Thymus (tissue), 11 donors: Measurements from ENCODE around the gene FAM120B. TPM values are rescaled to one million over a fixed set of nuclear protein-coding genes. Genes with fewer than 3 reads are reported as not detected.

ENCODE experiments used
- DNase-seq, 9 donors: peaks; one replicate each; pipeline ENCODE4 v3.0.0-alpha.2; 2013; ENCODE audit warnings: low spot score in 9 of 9, low read depth in 6 of 9, missing footprints in 1 of 9
- H3K27ac ChIP-seq, 2 donors: one replicate each; pipeline ENCODE4 v1.5.1; 2013; ENCODE audit warnings: control low read depth in 1 of 2, low read depth in 1 of 2, low read length in 1 of 2, mild to moderate bottlenecking in 1 of 2, moderate library complexity in 1 of 2
- H3K27me3 ChIP-seq, 2 donors: one replicate each; pipeline ENCODE4 v1.5.1; 2013; ENCODE audit warnings: low read length in 1 of 2; ENCODE audit not compliant: control insufficient read depth in 2 of 2, insufficient read depth in 1 of 2
- H3K36me3 ChIP-seq, 2 donors: one replicate each; pipeline ENCODE4 v1.5.1; 2013; ENCODE audit warnings: low read length in 1 of 2, mild to moderate bottlenecking in 1 of 2, moderate library complexity in 1 of 2; ENCODE audit not compliant: control insufficient read depth in 2 of 2, insufficient read depth in 2 of 2
- H3K4me1 ChIP-seq, 2 donors: one replicate each; pipeline ENCODE4 v1.5.1; 2013; ENCODE audit warnings: low read length in 2 of 2; ENCODE audit not compliant: control insufficient read depth in 2 of 2, insufficient read depth in 2 of 2
- H3K4me3 ChIP-seq, 2 donors: one replicate each; pipeline ENCODE4 v1.5.1; 2013; ENCODE audit warnings: low read length in 2 of 2, control low read depth in 1 of 2, mild to moderate bottlenecking in 1 of 2
- H3K9me3 ChIP-seq, 2 donors: one replicate each; pipeline ENCODE4 v1.5.1; 2013; ENCODE audit warnings: low read length in 1 of 2, mild to moderate bottlenecking in 1 of 2; ENCODE audit not compliant: control insufficient read depth in 2 of 2, insufficient read depth in 1 of 2
- WGBS: extraction: QIAGEN DNeasy Blood & Tissue Kit; methylation state at CpG from one replicate; pipeline ENCODE4 v1.1.7; 2013; 5-methylcytosine and 5-hydroxymethylcytosine counted together
- polyA plus RNA-seq: library from polyadenylated mRNA; stranded (reverse); fragments of 200-250 nt; gene quantifications from one replicate; pipeline ENCODE4 v1.2.3, GENCODE V29; 2013
- total RNA-seq: library from RNA; stranded (reverse); fragments of 120-200 nt; gene quantifications from one replicate; pipeline ENCODE4 v1.2.4, GENCODE V29; 2013
- donor health status: healthy.

Gene FAM120B
- total and polyA plus RNA-seq, 2 donors: 12.1 to 13.6 TPM

GRCh38 chr6:170433163-170434116 is 126.9 kb downstream of the FAM120B start:
- Histone ChIP-seq H3K36me3 (no peaks in the 10 kb centered on the region), H3K9me3 (peaks cover 2 to 12% of the 10 kb centered on the region in 2 donors), H3K4me3 (no peak overlapping the region), H3K27me3 (peaks cover 0 to 12% of the 10 kb centered on the region in 2 donors), H3K27ac (no peak overlapping the region), H3K4me1 (no peaks in the 10 kb centered on the region)
- no peak for DNase-seq
- 92% methylated on average over 17 of the region's 17 CpGs for WGBS

- DNase-seq: no peak
- Histone ChIP-seq H3K9me3 (peaks cover 2 to 12% of the 10 kb centered on the region in 2 donors), H3K4me3 (no peak overlapping the region), H3K27ac (no peak overlapping the region), H3K27me3 (peaks cover 0 to 13% of the 10 kb centered on the region in 2 donors), H3K36me3 (no peaks in the 10 kb centered on the region), H3K4me1 (no peaks in the 10 kb centered on the region)
- WGBS: 86% methylated on average over 20 of the region's 20 CpGs
Measured at GRCh38 chr6:170434117-170434820, 127.7 kb downstream of the FAM120B start.

GRCh38 chr6:170434821-170435155 is 128.2 kb downstream of the FAM120B start:
- 90% methylated on average over 17 of the region's 17 CpGs for WGBS
- H3K9me3 ChIP-seq: peaks cover 2 to 12% of the 10 kb centered on the region in 2 donors
- H3K4me1 ChIP-seq: no peaks in the 10 kb centered on the region
- peaks cover 0 to 13% of the 10 kb centered on the region in 2 donors for H3K27me3 ChIP-seq
- H3K36me3 ChIP-seq: no peaks in the 10 kb centered on the region
- H3K4me3 ChIP-seq: no peak overlapping the region
- H3K27ac ChIP-seq: no peak overlapping the region
- no peak for DNase-seq

GRCh38 chr6:170435766-170436165 is 129.2 kb downstream of the FAM120B start:
- WGBS: 35% methylated on average over 1 of the region's 1 CpG
- no peak overlapping the region for H3K27ac ChIP-seq
- H3K9me3 ChIP-seq: peaks cover 2 to 12% of the 10 kb centered on the region in 2 donors
- H3K4me3 ChIP-seq: no peak overlapping the region
- no peaks in the 10 kb centered on the region for H3K4me1 ChIP-seq
- no peaks in the 10 kb centered on the region for H3K36me3 ChIP-seq
- H3K27me3 ChIP-seq: peaks cover 0 to 13% of the 10 kb centered on the region in 2 donors
- DNase-seq: no peak

GRCh38 chr6:170436209-170436809 is 129.8 kb downstream of the FAM120B start:
- Histone ChIP-seq H3K4me3 (no peak overlapping the region), H3K9me3 (peaks cover 2 to 12% of the 10 kb centered on the region in 2 donors), H3K36me3 (no peaks in the 10 kb centered on the region), H3K27ac (no peak overlapping the region), H3K4me1 (no peaks in the 10 kb centered on the region), H3K27me3 (peaks cover 0 to 13% of the 10 kb centered on the region in 2 donors)
- no peak for DNase-seq
- WGBS: 87% methylated on average over 3 of the region's 3 CpGs

- no peaks in the 10 kb centered on the region for H3K4me1 ChIP-seq
- WGBS: 78% methylated on average over 12 of the region's 12 CpGs
- no peak for DNase-seq
- H3K4me3 ChIP-seq: no peak overlapping the region
- H3K36me3 ChIP-seq: no peaks in the 10 kb centered on the region
- peaks cover 2 to 12% of the 10 kb centered on the region in 2 donors for H3K9me3 ChIP-seq
- peaks cover 0 to 13% of the 10 kb centered on the region in 2 donors for H3K27me3 ChIP-seq
- no peak overlapping the region for H3K27ac ChIP-seq
Measured at GRCh38 chr6:170437719-170438401, 131.3 kb downstream of the FAM120B start.

DNA sequence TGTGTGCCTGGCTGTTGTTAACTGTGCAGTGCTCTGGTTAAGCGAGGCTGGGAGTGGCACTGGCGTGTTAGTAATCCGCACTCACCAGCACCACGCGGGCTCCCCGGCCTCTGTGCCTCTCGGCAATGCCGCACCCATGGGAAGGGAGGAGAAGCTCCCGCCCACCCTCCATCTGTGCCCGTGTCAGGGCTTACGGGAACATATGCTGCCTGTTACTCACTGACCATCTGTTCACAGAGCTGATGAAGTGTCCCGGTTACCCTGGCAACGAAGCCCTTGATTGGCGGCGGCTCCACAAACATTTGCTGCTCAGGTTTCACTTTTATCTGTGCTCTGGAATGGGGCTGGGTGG is 131.8 kb downstream of the FAM120B start:
- WGBS: 13% methylated on average over 15 of the region's 15 CpGs

GRCh38 chr6:170438861-170439260 is 132.3 kb downstream of the FAM120B start:
- Histone ChIP-seq H3K27ac (no peak overlapping the region), H3K27me3 (peaks cover 0 to 13% of the 10 kb centered on the region in 2 donors), H3K9me3 (peaks cover 2 to 12% of the 10 kb centered on the region in 2 donors)

More for the DNA sequence above, 131.8 kb downstream of the FAM120B start:
- Histone ChIP-seq H3K4me3 (no peak overlapping the region), H3K36me3 (no peaks in the 10 kb centered on the region), H3K4me1 (no peaks in the 10 kb centered on the region), H3K27me3 (peaks cover 0 to 13% of the 10 kb centered on the region in 2 donors), H3K9me3 (peaks cover 2 to 12% of the 10 kb centered on the region in 2 donors), H3K27ac (no peak overlapping the region)
- peak in 6 of 9 donors; percentile 3 to 37 (median 8) for DNase-seq

More at GRCh38 chr6:170438861-170439260, 132.3 kb downstream of the FAM120B start:
- Histone ChIP-seq H3K4me1 (no peaks in the 10 kb centered on the region), H3K36me3 (no peaks in the 10 kb centered on the region), H3K4me3 (no peak overlapping the region)
- DNase-seq: no peak
